NCI-H82 (cell line): ENCODE results near the gene PIK3C2B.
A peak's percentile ranks its signal among the peaks of the same experiment; 100 is the strongest.

Experiments
- DNase-seq: peaks from one replicate; lab custom pipeline; 2025; lab: John Stamatoyannopoulos, UW

The PIK3C2B gene

GRCh38 chr1:204461331-204462228 lies 33.0 kb downstream of the PIK3C2B start:
- no peak for DNase-seq

- no peak for DNase-seq
These were observed 34.3 kb downstream of the PIK3C2B start for GRCh38 chr1:204460346-204460745.

GRCh38 chr1:204459706-204460105 lies 34.9 kb downstream of the PIK3C2B start:
- no peak for DNase-seq

- no peak for DNase-seq
These were observed 36.9 kb downstream of the PIK3C2B start for GRCh38 chr1:204457666-204458065.

GRCh38 chr1:204456826-204457442 lies 37.7 kb downstream of the PIK3C2B start:
- no peak for DNase-seq

- no peak for DNase-seq
These were observed 38.8 kb downstream of the PIK3C2B start for GRCh38 chr1:204455831-204456145.

- peak; percentile 94 for DNase-seq
These were observed 39.4 kb downstream of the PIK3C2B start for GRCh38 chr1:204455063-204455830.

GRCh38 chr1:204454476-204454875 lies 40.1 kb downstream of the PIK3C2B start:
- peak; percentile 34 for DNase-seq

- DNase-seq: no peak
These were observed 41.3 kb downstream of the PIK3C2B start for GRCh38 chr1:204453141-204453772.

GRCh38 chr1:204451352-204452124 lies 43.1 kb downstream of the PIK3C2B start:
- DNase-seq: no peak

GRCh38 chr1:204450461-204451257 lies 43.9 kb downstream of the PIK3C2B start:
- DNase-seq: no peak

- DNase-seq: no peak
These were observed 44.8 kb downstream of the PIK3C2B start for GRCh38 chr1:204449678-204450280.

- no peak for DNase-seq
These were observed 45.5 kb downstream of the PIK3C2B start for GRCh38 chr1:204448991-204449677.

GRCh38 chr1:204448344-204448964 lies 46.2 kb downstream of the PIK3C2B start:
- no peak for DNase-seq

- no peak for DNase-seq
These were observed 46.9 kb downstream of the PIK3C2B start for GRCh38 chr1:204447736-204448135.

- DNase-seq: no peak
These were observed 47.4 kb downstream of the PIK3C2B start for GRCh38 chr1:204447190-204447589.

GRCh38 chr1:204446413-204447111 lies 48.0 kb downstream of the PIK3C2B start:
- peak; percentile 100 for DNase-seq

- peak; percentile 80 for DNase-seq
These were observed 48.7 kb downstream of the PIK3C2B start for GRCh38 chr1:204445860-204446412.
